Endothelial cell of umbilical vein (primary cell): ENCODE measurements around the gene TTLL9. TPM values are rescaled to one million over a fixed set of nuclear protein-coding genes. Genes with fewer than 3 reads are reported as not detected.

Experiments used
- BruUV-seq: library from RNA; stranded (reverse); fragments of 400-500 nt; replicated peaks from 2 replicates; lab custom pipeline; 2021; lab: Mats Ljungman, UMichigan
- CTCF ChIA-PET: fragments of 300-600, 350-600 bp; sonication (Branson Sonifier 250); formaldehyde crosslinking; loops from one replicate; lab custom pipeline; 2021; ENCODE audit warnings: antibody characterized with exemption, inconsistent platforms; lab: Charles Lee
- POLR2A ChIA-PET: fragments of 300-600, 350-600 bp; sonication (Branson Sonifier 250); formaldehyde crosslinking; loops from one replicate; lab custom pipeline; 2021; ENCODE audit warnings: antibody characterized with exemption, inconsistent platforms; lab: Charles Lee
- DNase-seq: peaks from one replicate; pipeline ENCODE4 v3.0.0-alpha.2; 2011; ENCODE audit warnings: low read depth, low spot score
- FAIRE-seq: peaks from 2 replicates; lab custom pipeline; 2011; peaks lifted over from hg19 to GRCh38; lab: Jason Lieb, UNC
- H2AFZ ChIP-seq: 2 replicates; pipeline ENCODE4 v1.6.0; 2012; ENCODE audit warnings: low read depth, low read length, control low read depth, inconsistent platforms
- H3K27ac ChIP-seq: 2 replicates; pipeline ENCODE4 v1.5.1; 2011; ENCODE audit warnings: low read depth, mild to moderate bottlenecking, control low read depth, low read length, moderate library complexity; ENCODE audit not compliant: insufficient read depth
- H3K27me3 ChIP-seq, 2 experiments: 2 replicates each; pipeline versions ENCODE4 v1.6.0 to v1.6.1; 2011; ENCODE audit warnings: low read length in 2 of 2, mixed read lengths in 1 of 2; ENCODE audit not compliant: control insufficient read depth in 2 of 2, insufficient read depth in 2 of 2
- H3K36me3 ChIP-seq, 2 experiments: 2 replicates in 1 of 2; 3 replicates in 1 of 2; pipeline ENCODE4 v1.5.1; 2011; ENCODE audit warnings: low read length in 2 of 2, mild to moderate bottlenecking in 1 of 2, moderate library complexity in 1 of 2; ENCODE audit not compliant: control insufficient read depth in 2 of 2, insufficient read depth in 2 of 2; ENCODE audit errors: extremely low read depth in 1 of 2
- H3K4me1 ChIP-seq: 3 replicates; pipeline ENCODE4 v1.5.1; 2011; ENCODE audit warnings: mild to moderate bottlenecking, low read length; ENCODE audit not compliant: control insufficient read depth, insufficient read depth; ENCODE audit errors: extremely low read depth
- H3K4me2 ChIP-seq: 2 replicates; pipeline ENCODE4 v1.6.1; 2011; ENCODE audit warnings: low read length, control low read depth, mixed read lengths; ENCODE audit not compliant: insufficient read depth
- H3K4me3 ChIP-seq, 3 experiments: fragments of 200-600 bp in 1 of 3; sonication (generic), shearing (Covaris generic) in 1 of 3; replicated peaks in 1 of 3; 2 replicates each; pipeline ENCODE4 v1.5.1; 2011 to 2016; ENCODE audit warnings: control low read depth in 3 of 3, low read length in 3 of 3, mild to moderate bottlenecking in 2 of 3, inconsistent platforms in 1 of 3, low read depth in 1 of 3, moderate library complexity in 1 of 3; ENCODE audit not compliant: insufficient read depth in 1 of 3
- H3K79me2 ChIP-seq: 2 replicates; pipeline ENCODE4 v1.6.0; 2012; ENCODE audit warnings: low read length, inconsistent platforms; ENCODE audit not compliant: control insufficient read depth, insufficient read depth
- H3K9ac ChIP-seq: replicated peaks from 2 replicates; pipeline ENCODE3; 2011; ENCODE audit warnings: low read length, control low read depth; ENCODE audit not compliant: insufficient read depth; ENCODE audit errors: extremely low read depth
- H3K9me1 ChIP-seq: replicated peaks from 3 replicates; pipeline ENCODE4 v1.6.0; 2011; ENCODE audit warnings: mild to moderate bottlenecking, low read length; ENCODE audit not compliant: control insufficient read depth, insufficient read depth; ENCODE audit errors: extremely low read depth
- H3K9me3 ChIP-seq: replicated peaks from 2 replicates; pipeline ENCODE4 v1.5.1; 2012; ENCODE audit warnings: low read length, inconsistent platforms; ENCODE audit not compliant: control insufficient read depth, insufficient read depth
- H4K20me1 ChIP-seq: replicated peaks from 2 replicates; pipeline ENCODE3; 2011; ENCODE audit warnings: mild to moderate bottlenecking, low read length; ENCODE audit not compliant: control insufficient read depth, insufficient read depth; ENCODE audit errors: extremely low read depth
- EZH2 ChIP-seq: IDR thresholded peaks from 2 replicates; pipeline ENCODE4 v1.6.1; 2012; ENCODE audit warnings: borderline replicate concordance, low read depth, mild to moderate bottlenecking, moderate library complexity, low read length, inconsistent platforms; ENCODE audit not compliant: severe bottlenecking
- FOS ChIP-seq: IDR thresholded peaks from 2 replicates; pipeline ENCODE4 v1.6.1; 2011; ENCODE audit warnings: mild to moderate bottlenecking, low read length, moderate library complexity, borderline replicate concordance; ENCODE audit not compliant: insufficient read depth
- GATA2 ChIP-seq: IDR thresholded peaks from 2 replicates; pipeline ENCODE4 v1.7.0; 2011; ENCODE audit warnings: low read depth, mild to moderate bottlenecking, moderate library complexity, mixed read lengths, low read length; ENCODE audit not compliant: insufficient read length, insufficient read depth
- JUN ChIP-seq: IDR thresholded peaks from 2 replicates; pipeline ENCODE4 v1.6.1; 2011; ENCODE audit warnings: borderline replicate concordance, low read depth; ENCODE audit not compliant: insufficient read length, insufficient read depth
- MYC ChIP-seq: IDR thresholded peaks from one replicate; pipeline ENCODE4 v1.6.1; 2011; ENCODE audit warnings: mild to moderate bottlenecking, low read depth, low read length
- POLR2A ChIP-seq: IDR thresholded peaks from 2 replicates; pipeline ENCODE4 v1.6.1; 2012; ENCODE audit warnings: low read depth, mild to moderate bottlenecking, control low read depth, low read length
- POLR2AphosphoS5 ChIP-seq: IDR thresholded peaks from 2 replicates; pipeline ENCODE4 v1.6.1; 2012; ENCODE audit warnings: low read depth, mild to moderate bottlenecking, control low read depth, low read length, moderate library complexity; ENCODE audit not compliant: insufficient read depth
- dilution Hi-C: fragments of 300-500 bp; cut with MboI; formaldehyde crosslinking; loops from one replicate; pipeline ENCODE4 v1.15.0; 2019; ENCODE audit warnings: low sequenced_read_pairs; ENCODE audit not compliant: extremely low pct_ligation_motif_present
- intact Hi-C: fragments of 100-400 bp; cut with micrococcal nuclease; formaldehyde crosslinking; loops from one replicate; pipeline ENCODE4 v1.10.0; 2022
- polyA plus RNA-seq, 4 experiments: library from polyadenylated mRNA; depleted of rRNA in 3 of 4; stranded (reverse) in 3 of 4; unstranded in 1 of 4; fragments of >200 nt; gene quantifications; 2 replicates each; pipeline versions ENCODE4 v1.2.1 to v1.2.3, GENCODE V29; 2011 to 2012; ENCODE audit warnings: missing spikeins in 1 of 4
- total RNA-seq: library from RNA; stranded (reverse); gene quantifications from 2 replicates; pipeline ENCODE4 v1.2.3, GENCODE V29; 2021
- TF ChIP-seq, protein P1 (sequence below), 2 donors: IDR thresholded peaks; 1 replicate in 1 of 2; 2 replicates in 1 of 2; pipeline ENCODE4 v1.5.1; 2011; ENCODE audit warnings: low read length in 2 of 2, mild to moderate bottlenecking in 2 of 2, moderate library complexity in 2 of 2, control low read depth in 1 of 2, inconsistent platforms in 1 of 2, low read depth in 1 of 2; ENCODE audit not compliant: insufficient read depth in 1 of 2; ENCODE audit errors: extremely low read depth in 1 of 2
- TF ChIP-seq, protein P2 (sequence below): IDR thresholded peaks from 2 replicates; pipeline ENCODE4 v1.6.1; 2011; ENCODE audit not compliant: insufficient read depth, insufficient read length

TTLL9 gene
- total and polyA plus RNA-seq, 2 donors (not counting 3 experiments of a cell fraction or from before 2014, with no cell fraction given) = 0.03 TPM; not detected in 1

DNA sequence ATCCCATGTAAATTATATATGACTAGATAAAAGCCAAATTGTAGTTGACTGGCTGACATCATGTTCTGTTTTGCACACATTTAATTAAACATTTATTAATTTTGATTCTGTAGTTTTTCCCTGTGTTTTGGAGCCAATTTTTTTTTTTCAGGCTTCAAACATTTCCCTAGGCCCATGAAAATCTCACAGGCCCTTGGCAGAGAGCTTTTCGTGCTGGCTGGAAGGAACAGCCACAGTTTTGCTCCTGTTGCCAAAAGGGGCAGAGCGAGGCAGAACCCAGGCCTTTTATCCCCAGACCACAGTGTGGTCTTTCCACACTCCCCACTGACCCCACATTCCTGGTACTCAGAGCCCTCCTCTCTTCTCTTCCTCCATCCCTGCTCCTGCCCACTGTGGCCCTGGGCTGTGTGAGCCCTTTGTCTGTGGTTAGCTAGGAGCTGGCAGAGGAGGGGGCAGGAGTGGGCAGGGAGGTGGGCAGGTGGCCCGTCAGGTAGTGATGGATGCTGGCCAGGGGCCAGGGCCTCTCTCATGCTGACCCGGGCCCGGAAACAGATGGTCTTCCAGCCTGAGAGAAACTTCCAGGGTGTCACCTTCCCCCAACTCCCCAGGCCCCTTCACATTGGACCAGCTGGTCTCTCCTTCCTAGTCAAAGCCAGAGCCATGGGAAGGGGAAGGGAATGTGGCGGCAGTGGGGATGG lies 120.4 kb downstream of the TTLL9 start:
- H3K9ac ChIP-seq = no peak overlapping the region
- H3K9me3 ChIP-seq = no peaks in the 10 kb centered on the region
- H3K4me2 ChIP-seq = no peak overlapping the region
- FAIRE-seq (no peak), DNase-seq (no peak)
- ChIA-PET POLR2A (no interaction called here), CTCF (interaction anchor here (0.8 kb wide), 1 partner anchor 144 kb away, joined by 3 read pairs; no protein-coding TSS in a partner anchor)
- H3K27me3 ChIP-seq = peaks cover 23 to 31% of the 10 kb centered on the region in 2 experiments
- TF ChIP-seq POLR2A (no peak), FOS (no peak), GATA2 (no peak)
- TF ChIP-seq, protein P1, sequence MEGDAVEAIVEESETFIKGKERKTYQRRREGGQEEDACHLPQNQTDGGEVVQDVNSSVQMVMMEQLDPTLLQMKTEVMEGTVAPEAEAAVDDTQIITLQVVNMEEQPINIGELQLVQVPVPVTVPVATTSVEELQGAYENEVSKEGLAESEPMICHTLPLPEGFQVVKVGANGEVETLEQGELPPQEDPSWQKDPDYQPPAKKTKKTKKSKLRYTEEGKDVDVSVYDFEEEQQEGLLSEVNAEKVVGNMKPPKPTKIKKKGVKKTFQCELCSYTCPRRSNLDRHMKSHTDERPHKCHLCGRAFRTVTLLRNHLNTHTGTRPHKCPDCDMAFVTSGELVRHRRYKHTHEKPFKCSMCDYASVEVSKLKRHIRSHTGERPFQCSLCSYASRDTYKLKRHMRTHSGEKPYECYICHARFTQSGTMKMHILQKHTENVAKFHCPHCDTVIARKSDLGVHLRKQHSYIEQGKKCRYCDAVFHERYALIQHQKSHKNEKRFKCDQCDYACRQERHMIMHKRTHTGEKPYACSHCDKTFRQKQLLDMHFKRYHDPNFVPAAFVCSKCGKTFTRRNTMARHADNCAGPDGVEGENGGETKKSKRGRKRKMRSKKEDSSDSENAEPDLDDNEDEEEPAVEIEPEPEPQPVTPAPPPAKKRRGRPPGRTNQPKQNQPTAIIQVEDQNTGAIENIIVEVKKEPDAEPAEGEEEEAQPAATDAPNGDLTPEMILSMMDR (IDR thresholded peaks at IDR 0.05; ENCODE audit: extremely low read depth in 1 of 2, insufficient read depth in 1 of 2, low read depth in 1 of 2, low read length in 2 of 2) = no peak
- dilution Hi-C loops = no loop called here
- H3K27ac ChIP-seq = no peak overlapping the region
- no TSS peak for BruUV-seq
- H3K79me2 ChIP-seq = no peaks in the 10 kb centered on the region
- H3K4me3 ChIP-seq = no peak overlapping the region
- intact Hi-C loops = no loop called here
- H4K20me1 ChIP-seq = no peaks in the 10 kb centered on the region
- no peak overlapping the region for H2AFZ ChIP-seq
- H3K36me3 ChIP-seq = no peaks in the 10 kb centered on the region
- H3K9me1 ChIP-seq = no peaks in the 10 kb centered on the region
- peaks cover 5% of the 10 kb centered on the region for H3K4me1 ChIP-seq

DNA sequence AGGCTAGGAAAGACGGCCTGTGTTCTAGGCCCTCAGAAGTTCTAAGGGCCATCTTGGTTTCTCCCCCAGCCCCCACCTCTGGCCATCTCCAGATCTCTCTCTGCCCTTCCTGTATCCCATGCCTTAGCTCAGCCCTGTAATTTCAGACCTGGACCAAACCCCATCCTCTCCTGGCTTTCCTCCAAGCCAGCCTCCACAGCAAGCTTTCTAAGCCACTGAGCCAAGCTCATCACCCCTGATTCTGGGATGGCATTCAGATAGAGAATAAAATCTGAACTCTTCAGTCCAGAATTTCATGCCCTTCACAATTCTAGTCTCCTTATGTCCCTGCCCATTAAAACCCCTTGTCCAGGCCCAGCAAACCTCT lies 120.9 kb downstream of the TTLL9 start:
- BruUV-seq = no TSS peak
- Histone ChIP-seq H3K36me3 (no peaks in the 10 kb centered on the region), H3K27me3 (peaks cover 23 to 31% of the 10 kb centered on the region in 2 experiments), H3K9me3 (no peaks in the 10 kb centered on the region), H2AFZ (no peak overlapping the region), H3K9me1 (no peaks in the 10 kb centered on the region), H3K4me1 (peaks cover 5% of the 10 kb centered on the region), H3K4me3 (no peak overlapping the region), H3K79me2 (no peaks in the 10 kb centered on the region), H4K20me1 (no peaks in the 10 kb centered on the region), H3K4me2 (no peak overlapping the region), H3K9ac (no peak overlapping the region), H3K27ac (no peak overlapping the region)
- TF ChIP-seq, protein P1 (IDR thresholded peaks at IDR 0.05; ENCODE audit: extremely low read depth in 1 of 2, insufficient read depth in 1 of 2, low read depth in 1 of 2, low read length in 2 of 2) = no peak
- TF ChIP-seq, protein P2, sequence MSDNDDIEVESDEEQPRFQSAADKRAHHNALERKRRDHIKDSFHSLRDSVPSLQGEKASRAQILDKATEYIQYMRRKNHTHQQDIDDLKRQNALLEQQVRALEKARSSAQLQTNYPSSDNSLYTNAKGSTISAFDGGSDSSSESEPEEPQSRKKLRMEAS = no peak
- TF ChIP-seq POLR2AphosphoS5 (no peak), MYC (no peak), FOS (no peak), EZH2 (no peak), JUN (no peak)
- FAIRE-seq (no peak), DNase-seq (no peak)
- CTCF ChIA-PET = interaction anchor here (0.8 kb wide), 1 partner anchor 145 kb away, joined by 3 read pairs; no protein-coding TSS in a partner anchor
- dilution Hi-C loops = no loop called here
- intact Hi-C loops = no loop called here
- POLR2A ChIA-PET = no interaction called here
